Measurements from ENCODE around the gene MTURN. TPM values are rescaled to one million over a fixed set of nuclear protein-coding genes. Genes with fewer than 3 reads are reported as not detected.

MTURN gene
- total and polyA plus RNA-seq, 8 donors, result 8.7 to 14.9 (median 11.4) TPM

- FAIRE-seq (no peak), DNase-seq (no peak), ATAC-seq (no peak)
- WGBS, 2 donors, result 96% methylated on average over 3 of the region's 3 CpGs
- H3K36me3 ChIP-seq, result no peaks in the 10 kb centered on the region
- no peak for TF ChIP-seq CTCF (IDR thresholded peaks at IDR 0.05)
- H3K27me3 ChIP-seq, result no peaks in the 10 kb centered on the region
- no peak overlapping the region for H3K27ac ChIP-seq
- H3K9me3 ChIP-seq, result no peaks in the 10 kb centered on the region
- intact Hi-C loops (cut with DNase I), result no loop called here
- peaks cover 0 to 4% (median 0%) of the 10 kb centered on the region in 3 donors for H3K4me1 ChIP-seq
- no peak overlapping the region for H3K4me3 ChIP-seq
These were observed 5.7 kb downstream of the MTURN start for GRCh38 chr7:30140456-30140855.

DNA sequence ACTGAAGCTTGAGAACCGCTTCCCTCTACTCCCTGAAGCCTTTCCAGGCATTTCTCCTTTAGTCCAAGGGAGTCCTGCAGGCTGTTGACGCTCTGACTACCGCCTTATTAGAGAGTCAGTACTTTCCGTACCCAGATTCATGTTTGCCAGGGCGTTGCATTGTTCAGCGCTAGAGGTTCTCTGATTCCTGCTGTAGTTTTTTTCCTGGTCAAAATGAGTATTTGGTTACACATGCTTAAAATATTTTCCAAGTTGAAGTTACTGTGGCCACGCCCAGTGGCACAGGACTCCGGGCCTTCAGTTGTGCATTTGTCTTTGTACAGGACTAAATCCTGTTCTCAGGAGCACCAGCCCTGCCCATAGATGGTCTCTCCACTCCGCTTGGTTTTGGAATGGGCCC is 7.9 kb downstream of the MTURN start:
- intact Hi-C loops (cut with DNase I), result no loop called here
- H3K27me3 ChIP-seq, result no peaks in the 10 kb centered on the region
- no peaks in the 10 kb centered on the region for H3K4me1 ChIP-seq
- H3K4me3 ChIP-seq, result no peak overlapping the region
- peak overlapping the region in 3 of 4 donors; percentile 22 to 38 (median 33) for H3K27ac ChIP-seq
- FAIRE-seq, result no peak
- H3K9me3 ChIP-seq, result no peaks in the 10 kb centered on the region
- DNase-seq, result peak in 1 of 6 donors; percentile 43
- H3K36me3 ChIP-seq, result no peaks in the 10 kb centered on the region
- 63 to 64% methylated on average over 9 of the region's 9 CpGs for WGBS, 2 donors
- TF ChIP-seq CTCF (IDR thresholded peaks at IDR 0.05), result no peak
- peak; percentile 63 to 81 (median 74) for ATAC-seq

GRCh38 chr7:30143748-30144251 is 9.0 kb downstream of the MTURN start:
- H3K27ac ChIP-seq, result no peak overlapping the region
- no peaks in the 10 kb centered on the region for H3K27me3 ChIP-seq
- FAIRE-seq (no peak), ATAC-seq (no peak), DNase-seq (no peak)
- no peak overlapping the region for H3K4me3 ChIP-seq
- H3K36me3 ChIP-seq, result no peaks in the 10 kb centered on the region
- no peak for TF ChIP-seq CTCF (IDR thresholded peaks at IDR 0.05)
- intact Hi-C loops (cut with DNase I), result no loop called here
- no peaks in the 10 kb centered on the region for H3K9me3 ChIP-seq
- 92 to 100% methylated on average over 1 of the region's 1 CpG for WGBS, 2 donors
- peaks cover 0 to 3% (median 0%) of the 10 kb centered on the region in 3 donors for H3K4me1 ChIP-seq

DNA sequence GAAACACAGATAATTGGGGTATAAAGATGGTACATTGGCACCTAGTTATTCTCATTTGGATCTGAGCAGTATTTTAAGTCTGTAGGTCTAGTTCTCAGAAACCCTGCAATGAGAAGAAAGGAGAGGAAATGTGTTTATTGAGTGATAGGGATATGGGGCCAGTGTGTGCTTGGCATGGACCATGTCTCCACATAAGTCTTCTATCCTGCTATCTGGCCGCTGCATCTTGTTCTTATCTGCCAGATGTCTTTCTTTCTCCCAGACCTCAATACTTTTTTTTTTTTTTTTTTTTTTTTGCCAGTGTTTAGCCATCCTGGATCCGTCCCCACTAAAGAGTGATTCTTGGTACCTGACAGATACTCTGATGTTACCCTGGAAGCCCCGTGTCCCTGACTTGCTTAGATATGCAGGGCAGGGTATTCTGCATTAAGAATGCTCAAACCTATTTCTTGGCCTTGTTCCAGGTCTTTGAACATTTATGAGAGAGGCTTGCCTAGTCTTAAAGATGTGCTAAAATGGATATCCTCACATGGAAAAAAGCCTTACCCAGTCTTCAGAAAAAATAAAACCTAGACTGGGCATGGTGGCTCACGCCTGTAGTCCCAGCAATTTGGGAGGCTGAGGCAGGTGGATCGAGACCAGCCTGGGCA is 10.0 kb downstream of the MTURN start:
- intact Hi-C loops (cut with DNase I), result no loop called here
- Histone ChIP-seq H3K9me3 (no peaks in the 10 kb centered on the region), H3K4me1 (peaks cover 0 to 6% (median 6%) of the 10 kb centered on the region in 3 donors), H3K4me3 (no peak overlapping the region), H3K27ac (no peak overlapping the region), H3K27me3 (no peaks in the 10 kb centered on the region), H3K36me3 (no peaks in the 10 kb centered on the region)
- DNase-seq, result no peak
- ATAC-seq, result no peak
- 86 to 87% methylated on average over 5 of the region's 5 CpGs for WGBS, 2 donors
- no peak for FAIRE-seq
- no peak for TF ChIP-seq CTCF (IDR thresholded peaks at IDR 0.05)

- H3K4me3 ChIP-seq, result no peak overlapping the region
- WGBS, 2 donors, result 79 to 88% methylated on average over 6 of the region's 6 CpGs
- H3K27me3 ChIP-seq, result no peaks in the 10 kb centered on the region
- H3K4me1 ChIP-seq, result peaks cover 0 to 12% (median 6%) of the 10 kb centered on the region in 3 donors
- H3K36me3 ChIP-seq, result no peaks in the 10 kb centered on the region
- FAIRE-seq (no peak), DNase-seq (no peak), ATAC-seq (no peak)
- no peak overlapping the region for H3K27ac ChIP-seq
- H3K9me3 ChIP-seq, result no peaks in the 10 kb centered on the region
- no peak for TF ChIP-seq CTCF (IDR thresholded peaks at IDR 0.05)
- intact Hi-C loops (cut with DNase I), result no loop called here
These were observed 10.7 kb downstream of the MTURN start for GRCh38 chr7:30145426-30145970.
